ENCODE results near the gene EIF2B4.

EIF2B4 gene

GRCh38 chr2:27351802-27352598 is 18.1 kb downstream of the EIF2B4 start:
- TF ChIP-seq CTCF (IDR thresholded peaks at IDR 0.05; ENCODE audit: insufficient read depth, low read length, poor library complexity, severe bottlenecking) = no peak
- Histone ChIP-seq H3K4me3 (replicated peaks; ENCODE audit: low read depth, low read length) (no peak overlapping the region), H3K36me3 (ENCODE audit: control insufficient read depth, insufficient read depth, low read length) (peaks cover 2% of the 10 kb centered on the region; the same call in 1 of the 2 replicates), H3K27me3 (replicated peaks; ENCODE audit: control insufficient read depth, insufficient read depth, low read length) (no peaks in the 10 kb centered on the region)
- DNase-seq (ENCODE audit: extremely low read depth, insufficient read length) = no peak

GRCh38 chr2:27350106-27350693 is 19.9 kb downstream of the EIF2B4 start:
- no peak overlapping the region for H3K4me3 ChIP-seq (replicated peaks; ENCODE audit: low read depth, low read length)
- H3K27me3 ChIP-seq (replicated peaks; ENCODE audit: control insufficient read depth, insufficient read depth, low read length) = no peaks in the 10 kb centered on the region
- no peak for DNase-seq (ENCODE audit: extremely low read depth, insufficient read length)
- no peak for TF ChIP-seq CTCF (IDR thresholded peaks at IDR 0.05; ENCODE audit: insufficient read depth, low read length, poor library complexity, severe bottlenecking)
- H3K36me3 ChIP-seq (ENCODE audit: control insufficient read depth, insufficient read depth, low read length) = peaks cover 2% of the 10 kb centered on the region; the same call in 1 of the 2 replicates

GRCh38 chr2:27347641-27348040 is 22.5 kb downstream of the EIF2B4 start:
- no peak for DNase-seq (ENCODE audit: extremely low read depth, insufficient read length)
- Histone ChIP-seq H3K27me3 (replicated peaks; ENCODE audit: control insufficient read depth, insufficient read depth, low read length) (no peaks in the 10 kb centered on the region), H3K4me3 (replicated peaks; ENCODE audit: low read depth, low read length) (no peak overlapping the region), H3K36me3 (ENCODE audit: control insufficient read depth, insufficient read depth, low read length) (peaks cover 4% of the 10 kb centered on the region)
- TF ChIP-seq CTCF (IDR thresholded peaks at IDR 0.05; ENCODE audit: insufficient read depth, low read length, poor library complexity, severe bottlenecking) = no peak

GRCh38 chr2:27336173-27336572 is 34.0 kb downstream of the EIF2B4 start:
- TF ChIP-seq CTCF (IDR thresholded peaks at IDR 0.05; ENCODE audit: insufficient read depth, low read length, poor library complexity, severe bottlenecking) = no peak
- no peaks in the 10 kb centered on the region for H3K27me3 ChIP-seq (replicated peaks; ENCODE audit: control insufficient read depth, insufficient read depth, low read length)
- peaks cover 23% of the 10 kb centered on the region for H3K36me3 ChIP-seq (ENCODE audit: control insufficient read depth, insufficient read depth, low read length)
- no peak overlapping the region for H3K4me3 ChIP-seq (replicated peaks; ENCODE audit: low read depth, low read length)
- no peak for DNase-seq (ENCODE audit: extremely low read depth, insufficient read length)

GRCh38 chr2:27335311-27335710 is 34.8 kb downstream of the EIF2B4 start:
- no peak for TF ChIP-seq CTCF (IDR thresholded peaks at IDR 0.05; ENCODE audit: insufficient read depth, low read length, poor library complexity, severe bottlenecking)
- Histone ChIP-seq H3K36me3 (ENCODE audit: control insufficient read depth, insufficient read depth, low read length) (peaks cover 24% of the 10 kb centered on the region), H3K27me3 (replicated peaks; ENCODE audit: control insufficient read depth, insufficient read depth, low read length) (no peaks in the 10 kb centered on the region), H3K4me3 (replicated peaks; ENCODE audit: low read depth, low read length) (no peak overlapping the region)
- DNase-seq (ENCODE audit: extremely low read depth, insufficient read length) = no peak

Data from GM06990 (cell line).